ENCODE data around the gene TIAM1.

- TF ChIP-seq CTCF (IDR thresholded peaks at IDR 0.05) (no peak), POLR2A (IDR thresholded peaks at IDR 0.05) (no peak), EP300 (IDR thresholded peaks at IDR 0.05) (no peak)
Observed at GRCh38 chr21:31236528-31236927, 107.5 kb downstream of the TIAM1 start.
